GM18520 (cell line): ENCODE data around the gene PAGR1.
A peak's percentile ranks its signal among the peaks of the same experiment; 100 is the strongest.
"Not testable (repeated sequence)": the region's sequence is repeated elsewhere in the genome, so short reads cannot be mapped to it uniquely, and the experiment has no call there.

ENCODE experiments used
- ATAC-seq: cut with Tn5 transposase; IDR thresholded peaks from one replicate; pipeline ENCODE4 v1.9.1; 2021; ENCODE audit not compliant: unreplicated experiment

PAGR1 gene

GRCh38 chr16:29811896-29812665 lies 3.9 kb upstream of the PAGR1 start, which contains the start of gene PRRT2:
Gene PRRT2, plus strand, starts transcription at chr16:29812193. Its CDS starts 862 bp downstream, at chr16:29813055.
- no peak for ATAC-seq

GRCh38 chr16:29812754-29813643 lies 3.0 kb upstream of the PAGR1 start:
- no peak for ATAC-seq

GRCh38 chr16:29813644-29814562 lies 2.0 kb upstream of the PAGR1 start:
- no peak for ATAC-seq

GRCh38 chr16:29814592-29814991 lies 1.4 kb upstream of the PAGR1 start:
- ATAC-seq, result no peak

GRCh38 chr16:29815032-29815721 lies 775 bp upstream of the PAGR1 start:
- ATAC-seq, result no peak

GRCh38 chr16:29816694-29817441 lies 916 bp downstream of the PAGR1 start:
- no peak for ATAC-seq

GRCh38 chr16:29818082-29818481 lies 2.1 kb downstream of the PAGR1 start:
- no peak for ATAC-seq

- ATAC-seq, result no peak
Measured at GRCh38 chr16:29819506-29819905, 3.6 kb downstream of the PAGR1 start.

GRCh38 chr16:29820271-29820701 lies 4.3 kb downstream of the PAGR1 start, which contains the start of gene MVP:
Gene MVP, plus strand, starts transcription at chr16:29820462. Its CDS starts 10,088 bp downstream, at chr16:29830550.
- no peak for ATAC-seq

GRCh38 chr16:29820730-29821642 lies 5.0 kb downstream of the PAGR1 start:
- ATAC-seq, result peak; percentile 48

GRCh38 chr16:29821643-29822115 lies 5.7 kb downstream of the PAGR1 start:
- ATAC-seq, result no peak

- no peak for ATAC-seq
Measured at GRCh38 chr16:29824589-29825144, 8.7 kb downstream of the PAGR1 start.

GRCh38 chr16:29825145-29826044 lies 9.4 kb downstream of the PAGR1 start:
- ATAC-seq, result no peak

- ATAC-seq, result no peak
Measured at GRCh38 chr16:29826342-29826695, 10.4 kb downstream of the PAGR1 start.

GRCh38 chr16:29830774-29831173 lies 14.8 kb downstream of the PAGR1 start:
- no peak for ATAC-seq

- ATAC-seq, result no peak
Measured at GRCh38 chr16:29831490-29831889, 15.5 kb downstream of the PAGR1 start.

- not testable (repeated sequence) for ATAC-seq
Measured at GRCh38 chr16:29833219-29833618, 17.3 kb downstream of the PAGR1 start.
